NOMO-1 (cell line): ENCODE measurements around the gene BRD3OS.

Source experiments
- DNase-seq, 2 experiments: peaks; one replicate each; lab custom pipeline; 2025; ENCODE audit not compliant: unreplicated experiment in 2 of 2; lab: John Stamatoyannopoulos, UW

Gene BRD3OS

GRCh38 chr9:134031783-134032182, 6.5 kb downstream of the BRD3OS start:
- DNase-seq, result no peak

GRCh38 chr9:134032456-134033222, 7.4 kb downstream of the BRD3OS start:
- no peak for DNase-seq

GRCh38 chr9:134033516-134034214, 8.4 kb downstream of the BRD3OS start:
- no peak for DNase-seq

- no peak for DNase-seq
Observed at GRCh38 chr9:134034215-134035040, 9.1 kb downstream of the BRD3OS start.

GRCh38 chr9:134035041-134036039, 10.1 kb downstream of the BRD3OS start:
- no peak for DNase-seq

- no peak for DNase-seq
Observed at GRCh38 chr9:134036130-134036529, 10.8 kb downstream of the BRD3OS start.

GRCh38 chr9:134037641-134038040, 12.4 kb downstream of the BRD3OS start:
- DNase-seq, result no peak

GRCh38 chr9:134039386-134040175, 14.3 kb downstream of the BRD3OS start:
- DNase-seq, result no peak

- no peak for DNase-seq
Observed at GRCh38 chr9:134040176-134040565, 14.9 kb downstream of the BRD3OS start.

GRCh38 chr9:134040781-134041648, 15.7 kb downstream of the BRD3OS start:
- no peak for DNase-seq

- no peak for DNase-seq
Observed at GRCh38 chr9:134041649-134041962, 16.3 kb downstream of the BRD3OS start.

- no peak for DNase-seq
Observed at GRCh38 chr9:134043531-134043988, 18.3 kb downstream of the BRD3OS start.

- no peak for DNase-seq
Observed at GRCh38 chr9:134044944-134045343, 19.7 kb downstream of the BRD3OS start.

GRCh38 chr9:134045841-134046544, 20.7 kb downstream of the BRD3OS start:
- DNase-seq, result no peak

- DNase-seq, result no peak
Observed at GRCh38 chr9:134046894-134047681, 21.8 kb downstream of the BRD3OS start.

- DNase-seq, result no peak
Observed at GRCh38 chr9:134047868-134048581, 22.7 kb downstream of the BRD3OS start.

GRCh38 chr9:134048582-134048968, 23.3 kb downstream of the BRD3OS start:
- DNase-seq, result no peak
